Measurements from ENCODE around the gene SCN8A.

- TF ChIP-seq CTCF (IDR thresholded peaks at IDR 0.05) (no peak), POLR2A (IDR thresholded peaks at IDR 0.05) (no peak)
Observed at GRCh38 chr12:51809193-51809592, 218.2 kb downstream of the SCN8A start.
